Fibroblast of pulmonary artery (primary cell): ENCODE results near the gene TLE4.
"Not testable (repeated sequence)": the region's sequence is repeated elsewhere in the genome, so short reads cannot be mapped to it uniquely, and the experiment has no call there.

ENCODE experiments used
- DNase-seq: peaks from one replicate; pipeline ENCODE4 v3.0.0-alpha.2; 2010; ENCODE audit warnings: low read depth
- H3K4me3 ChIP-seq: replicated peaks from 2 replicates; pipeline ENCODE4 v1.5.1; 2011; ENCODE audit warnings: low read depth, mild to moderate bottlenecking, control low read depth, low read length, moderate library complexity
- TF ChIP-seq, protein P1 (sequence below): IDR thresholded peaks from 2 replicates; pipeline ENCODE4 v1.5.1; 2011; ENCODE audit warnings: mild to moderate bottlenecking, control low read depth, low read length, inconsistent platforms; ENCODE audit errors: missing control alignments

Gene TLE4

DNA sequence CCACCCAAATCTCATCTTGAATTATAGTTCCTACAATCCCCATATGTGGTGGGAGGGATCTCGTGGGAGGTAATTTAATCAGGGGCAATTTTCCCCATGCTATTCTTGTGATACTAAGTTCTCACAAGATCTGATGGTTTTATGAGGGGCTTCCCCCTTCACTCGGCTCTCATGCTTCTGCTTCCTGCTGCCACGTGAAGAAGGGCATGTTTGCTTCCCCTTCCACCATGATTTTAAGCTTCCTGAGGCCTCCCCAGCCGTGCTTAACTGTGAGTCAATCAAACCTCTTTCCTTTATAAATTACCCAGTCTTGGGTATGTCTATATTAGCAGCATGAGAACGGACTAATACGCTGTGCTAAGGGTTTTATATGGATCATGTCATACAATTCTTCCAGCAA, 72.3 kb downstream of the TLE4 start:
- DNase-seq = no peak
- H3K4me3 ChIP-seq = no peak overlapping the region
- TF ChIP-seq, protein P1, sequence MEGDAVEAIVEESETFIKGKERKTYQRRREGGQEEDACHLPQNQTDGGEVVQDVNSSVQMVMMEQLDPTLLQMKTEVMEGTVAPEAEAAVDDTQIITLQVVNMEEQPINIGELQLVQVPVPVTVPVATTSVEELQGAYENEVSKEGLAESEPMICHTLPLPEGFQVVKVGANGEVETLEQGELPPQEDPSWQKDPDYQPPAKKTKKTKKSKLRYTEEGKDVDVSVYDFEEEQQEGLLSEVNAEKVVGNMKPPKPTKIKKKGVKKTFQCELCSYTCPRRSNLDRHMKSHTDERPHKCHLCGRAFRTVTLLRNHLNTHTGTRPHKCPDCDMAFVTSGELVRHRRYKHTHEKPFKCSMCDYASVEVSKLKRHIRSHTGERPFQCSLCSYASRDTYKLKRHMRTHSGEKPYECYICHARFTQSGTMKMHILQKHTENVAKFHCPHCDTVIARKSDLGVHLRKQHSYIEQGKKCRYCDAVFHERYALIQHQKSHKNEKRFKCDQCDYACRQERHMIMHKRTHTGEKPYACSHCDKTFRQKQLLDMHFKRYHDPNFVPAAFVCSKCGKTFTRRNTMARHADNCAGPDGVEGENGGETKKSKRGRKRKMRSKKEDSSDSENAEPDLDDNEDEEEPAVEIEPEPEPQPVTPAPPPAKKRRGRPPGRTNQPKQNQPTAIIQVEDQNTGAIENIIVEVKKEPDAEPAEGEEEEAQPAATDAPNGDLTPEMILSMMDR = no peak

DNA sequence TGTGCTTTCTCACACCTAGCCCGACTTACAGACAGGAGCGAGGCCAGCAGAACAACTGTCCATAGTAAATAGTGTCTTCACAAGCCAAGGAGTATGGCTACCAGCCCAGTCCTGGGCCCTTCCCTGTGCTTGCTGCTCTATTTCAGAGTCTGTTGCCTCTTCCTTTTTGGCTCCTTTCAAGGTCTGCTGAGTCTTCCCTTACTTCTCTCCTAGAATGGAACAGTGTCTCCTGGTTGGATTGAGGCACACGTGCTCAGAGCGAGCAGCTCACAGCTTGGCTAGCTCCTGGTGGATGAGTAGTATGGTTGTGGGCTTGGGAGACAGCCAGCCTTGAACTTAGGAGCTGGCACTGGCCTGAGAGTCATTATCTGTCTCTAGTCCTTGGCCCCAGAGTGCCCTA, 72.8 kb downstream of the TLE4 start:
- DNase-seq = no peak
- H3K4me3 ChIP-seq = no peak overlapping the region
- TF ChIP-seq, protein P1 = no peak

DNA sequence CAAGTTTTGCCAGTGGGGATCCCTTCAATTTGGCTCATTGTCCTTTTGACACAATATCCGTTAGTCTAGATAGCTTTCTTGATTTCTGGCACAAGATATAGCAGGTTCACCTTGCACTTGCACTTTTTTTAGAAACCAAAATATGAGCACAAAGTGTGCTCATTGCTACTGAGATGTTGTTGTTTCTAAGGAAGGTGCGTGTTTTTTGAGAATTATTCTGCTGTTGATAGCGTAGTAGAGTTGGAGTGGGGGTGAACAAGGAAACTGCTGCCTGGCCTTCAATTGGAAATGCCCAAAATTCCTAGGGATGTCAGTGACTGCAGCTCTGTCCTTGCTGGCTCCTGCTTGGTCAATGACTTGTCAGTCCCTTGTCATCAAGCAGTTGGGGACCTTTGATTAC, 73.3 kb downstream of the TLE4 start:
- DNase-seq = no peak
- H3K4me3 ChIP-seq = no peak overlapping the region
- TF ChIP-seq, protein P1 = no peak

DNA sequence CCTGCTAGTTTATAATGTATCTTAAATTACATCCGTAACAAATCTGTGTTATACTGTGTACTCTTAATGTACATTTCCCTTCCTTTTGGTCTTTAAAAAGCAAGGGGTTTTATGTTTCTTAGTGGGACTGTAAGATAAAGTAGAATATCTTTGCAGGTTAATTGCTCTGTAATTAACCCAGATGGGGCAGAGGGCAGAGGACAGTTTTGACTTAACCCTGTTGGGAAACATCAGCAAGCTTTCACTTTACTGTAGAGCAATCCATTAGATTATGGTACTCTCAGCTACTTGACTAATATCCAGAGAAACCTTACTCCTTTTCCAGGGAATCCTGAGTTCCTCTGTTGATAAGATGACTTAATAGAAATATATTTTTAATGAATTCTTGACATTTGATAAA, 74.3 kb downstream of the TLE4 start:
- no peak for DNase-seq
- TF ChIP-seq, protein P1 = no peak
- no peak overlapping the region for H3K4me3 ChIP-seq

DNA sequence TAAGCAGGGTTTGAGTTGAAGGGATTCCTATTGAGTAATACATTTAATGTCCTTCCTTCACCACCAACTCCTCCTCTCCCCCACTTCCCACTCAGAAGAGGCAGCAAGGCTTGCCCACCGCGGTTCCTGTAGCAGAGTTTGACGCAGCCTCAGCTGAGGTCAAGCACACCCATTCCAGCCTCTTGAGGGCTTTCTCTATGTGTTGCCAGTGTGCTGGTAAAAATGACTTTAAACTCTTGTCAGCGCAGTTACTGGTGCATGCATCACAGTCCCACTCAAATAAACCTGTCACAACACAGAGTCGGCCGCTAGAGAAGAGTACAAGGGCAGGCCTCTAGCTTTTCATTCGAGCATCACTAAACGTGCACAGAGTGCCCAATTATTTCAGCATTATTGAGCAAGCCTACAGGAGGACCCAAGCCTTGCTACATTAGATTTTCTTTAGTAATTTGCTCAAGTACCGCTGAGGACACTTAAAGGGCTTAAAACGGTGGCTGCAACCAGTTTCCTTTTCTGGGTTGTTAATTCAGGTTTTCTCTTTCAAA, 79.6 kb downstream of the TLE4 start:
- DNase-seq = no peak

DNA sequence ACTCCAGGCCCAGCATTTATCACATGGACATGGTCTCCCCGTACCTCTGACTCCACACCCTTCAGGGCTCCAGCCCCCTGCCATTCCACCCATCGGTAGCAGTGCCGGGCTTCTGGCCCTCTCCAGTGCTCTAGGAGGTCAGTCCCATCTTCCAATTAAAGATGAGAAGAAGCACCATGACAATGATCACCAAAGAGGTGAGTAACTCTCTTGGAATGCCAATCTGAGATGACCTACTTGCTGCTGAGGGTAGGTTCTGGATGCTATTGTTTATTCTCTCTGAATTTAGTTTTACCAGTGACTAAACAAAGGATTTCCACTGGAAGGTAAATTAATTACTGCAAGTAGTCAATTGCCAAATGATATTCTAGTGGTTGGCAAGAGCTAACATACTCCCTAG, 80.8 kb downstream of the TLE4 start:
- DNase-seq = no peak
- no peak overlapping the region for H3K4me3 ChIP-seq
- TF ChIP-seq, protein P1 = no peak

More for the DNA sequence above, 79.6 kb downstream of the TLE4 start:
- TF ChIP-seq, protein P1 = no peak
- H3K4me3 ChIP-seq = no peak overlapping the region

DNA sequence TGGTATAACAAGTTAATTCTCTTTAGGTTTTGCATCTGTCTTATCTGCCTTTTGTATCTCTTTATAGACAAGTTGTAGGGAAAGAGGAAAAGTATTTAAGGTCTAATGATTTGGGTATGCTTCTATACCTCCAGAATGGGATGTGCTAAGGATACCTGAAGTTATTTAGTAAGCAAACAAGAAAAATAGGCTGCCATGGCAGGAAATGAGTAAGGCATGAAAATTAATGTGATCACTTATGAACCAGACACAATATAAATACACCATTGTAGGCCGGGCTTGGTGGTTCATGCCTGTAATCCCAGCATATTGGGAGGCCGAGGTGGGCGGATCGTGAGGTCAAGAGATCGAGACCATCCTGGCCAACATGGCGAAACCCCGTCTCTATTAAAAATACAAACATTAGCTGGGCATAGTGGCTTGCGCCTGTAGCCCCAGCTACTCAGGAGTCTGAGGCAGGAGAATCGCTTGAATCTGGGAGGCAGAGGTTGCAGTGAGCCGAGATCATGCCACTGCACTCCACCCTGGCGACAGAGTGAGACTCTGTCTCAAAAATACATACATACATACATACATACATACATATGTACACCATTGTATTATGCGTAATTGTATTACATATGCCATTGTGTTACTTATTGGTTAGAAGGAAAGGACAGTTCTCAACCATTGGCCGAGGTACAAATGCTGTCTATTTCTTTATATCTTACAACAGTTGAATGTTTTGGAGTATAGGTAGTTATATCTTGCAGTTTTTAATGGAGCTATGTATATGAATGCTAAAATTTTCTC, 83.0 kb downstream of the TLE4 start:
- H3K4me3 ChIP-seq, DNase-seq: not testable (repeated sequence)
